ENCODE measurements around the gene SBF2.

The SBF2 gene

GRCh38 chr11:10317151-10317755 is 23.2 kb upstream of the SBF2 start:
- Histone ChIP-seq H3K79me2 (ENCODE audit: control insufficient read depth, low read length) (no peaks in the 10 kb centered on the region), H3K4me1 (ENCODE audit: control insufficient read depth, low read length) (peaks cover 27% of the 10 kb centered on the region), H3K9me2 (replicated peaks; ENCODE audit: control insufficient read depth, low read length) (no peaks in the 10 kb centered on the region), H4K20me1 (ENCODE audit: control insufficient read depth, insufficient read depth, low read depth, low read length) (no peaks in the 10 kb centered on the region), H3K4me2 (ENCODE audit: low read length) (peak overlapping the region; percentile 20; the same call in 1 of the 2 replicates), H3K4me3 (ENCODE audit: low read length) (no peak overlapping the region), H3K9me3 (ENCODE audit: control insufficient read depth, insufficient read depth, low read length) (no peaks in the 10 kb centered on the region), H3K27me3 (ENCODE audit: control insufficient read depth, low read length) (no peaks in the 10 kb centered on the region), H3K27ac (ENCODE audit: low read depth, low read length) (no peak overlapping the region), H3K36me3 (ENCODE audit: control insufficient read depth, low read length) (peaks cover 3% of the 10 kb centered on the region; the same call in 1 of the 2 replicates), H3F3A (ENCODE audit: control insufficient read depth, insufficient read depth) (no peaks in the 10 kb centered on the region; the same call in 1 of the 2 replicates)
- TF ChIP-seq, protein P1, sequence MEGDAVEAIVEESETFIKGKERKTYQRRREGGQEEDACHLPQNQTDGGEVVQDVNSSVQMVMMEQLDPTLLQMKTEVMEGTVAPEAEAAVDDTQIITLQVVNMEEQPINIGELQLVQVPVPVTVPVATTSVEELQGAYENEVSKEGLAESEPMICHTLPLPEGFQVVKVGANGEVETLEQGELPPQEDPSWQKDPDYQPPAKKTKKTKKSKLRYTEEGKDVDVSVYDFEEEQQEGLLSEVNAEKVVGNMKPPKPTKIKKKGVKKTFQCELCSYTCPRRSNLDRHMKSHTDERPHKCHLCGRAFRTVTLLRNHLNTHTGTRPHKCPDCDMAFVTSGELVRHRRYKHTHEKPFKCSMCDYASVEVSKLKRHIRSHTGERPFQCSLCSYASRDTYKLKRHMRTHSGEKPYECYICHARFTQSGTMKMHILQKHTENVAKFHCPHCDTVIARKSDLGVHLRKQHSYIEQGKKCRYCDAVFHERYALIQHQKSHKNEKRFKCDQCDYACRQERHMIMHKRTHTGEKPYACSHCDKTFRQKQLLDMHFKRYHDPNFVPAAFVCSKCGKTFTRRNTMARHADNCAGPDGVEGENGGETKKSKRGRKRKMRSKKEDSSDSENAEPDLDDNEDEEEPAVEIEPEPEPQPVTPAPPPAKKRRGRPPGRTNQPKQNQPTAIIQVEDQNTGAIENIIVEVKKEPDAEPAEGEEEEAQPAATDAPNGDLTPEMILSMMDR (IDR thresholded peaks at IDR 0.05; ENCODE audit: low read depth, low read length, poor library complexity, severe bottlenecking), result no peak
- TF ChIP-seq EZH2phosphoT487 (IDR thresholded peaks at IDR 0.05; ENCODE audit: borderline replicate concordance, low read length), result no peak

GRCh38 chr11:10315083-10315482 is 21.1 kb upstream of the SBF2 start:
- TF ChIP-seq EZH2phosphoT487 (IDR thresholded peaks at IDR 0.05; ENCODE audit: borderline replicate concordance, low read length), result no peak
- TF ChIP-seq, protein P1 (IDR thresholded peaks at IDR 0.05; ENCODE audit: low read depth, low read length, poor library complexity, severe bottlenecking), result no peak
- H3F3A ChIP-seq (ENCODE audit: control insufficient read depth, insufficient read depth), result no peaks in the 10 kb centered on the region; the same call in 1 of the 2 replicates
- H3K79me2 ChIP-seq (ENCODE audit: control insufficient read depth, low read length), result no peaks in the 10 kb centered on the region
- H4K20me1 ChIP-seq (ENCODE audit: control insufficient read depth, insufficient read depth, low read depth, low read length), result no peaks in the 10 kb centered on the region
- no peaks in the 10 kb centered on the region for H3K9me2 ChIP-seq (replicated peaks; ENCODE audit: control insufficient read depth, low read length)
- H3K4me3 ChIP-seq (ENCODE audit: low read length), result no peak overlapping the region; the same call in 1 of the 2 replicates
- H3K4me1 ChIP-seq (ENCODE audit: control insufficient read depth, low read length), result peaks cover 34% of the 10 kb centered on the region
- H3K9me3 ChIP-seq (ENCODE audit: control insufficient read depth, insufficient read depth, low read length), result no peaks in the 10 kb centered on the region
- no peak overlapping the region for H3K27ac ChIP-seq (ENCODE audit: low read depth, low read length)
- H3K36me3 ChIP-seq (ENCODE audit: control insufficient read depth, low read length), result peaks cover 3% of the 10 kb centered on the region; the same call in 1 of the 2 replicates
- H3K4me2 ChIP-seq (ENCODE audit: low read length), result peak overlapping the region; percentile 61
- no peaks in the 10 kb centered on the region for H3K27me3 ChIP-seq (ENCODE audit: control insufficient read depth, low read length)

GRCh38 chr11:10314199-10315072 is 20.4 kb upstream of the SBF2 start:
- no peaks in the 10 kb centered on the region for H4K20me1 ChIP-seq (ENCODE audit: control insufficient read depth, insufficient read depth, low read depth, low read length)
- TF ChIP-seq, protein P1 (IDR thresholded peaks at IDR 0.05; ENCODE audit: low read depth, low read length, poor library complexity, severe bottlenecking), result no peak
- no peak for TF ChIP-seq EZH2phosphoT487 (IDR thresholded peaks at IDR 0.05; ENCODE audit: borderline replicate concordance, low read length)
- no peaks in the 10 kb centered on the region for H3K9me2 ChIP-seq (replicated peaks; ENCODE audit: control insufficient read depth, low read length)
- H3K79me2 ChIP-seq (ENCODE audit: control insufficient read depth, low read length), result no peaks in the 10 kb centered on the region
- peaks cover 3% of the 10 kb centered on the region; the same call in 1 of the 2 replicates for H3K36me3 ChIP-seq (ENCODE audit: control insufficient read depth, low read length)
- H3F3A ChIP-seq (ENCODE audit: control insufficient read depth, insufficient read depth), result no peaks in the 10 kb centered on the region; the same call in 1 of the 2 replicates
- no peaks in the 10 kb centered on the region for H3K27me3 ChIP-seq (ENCODE audit: control insufficient read depth, low read length)
- no peaks in the 10 kb centered on the region for H3K9me3 ChIP-seq (ENCODE audit: control insufficient read depth, insufficient read depth, low read length)
- peaks cover 39% of the 10 kb centered on the region for H3K4me1 ChIP-seq (ENCODE audit: control insufficient read depth, low read length)
- H3K4me3 ChIP-seq (ENCODE audit: low read length), result peak overlapping the region; percentile 60
- no peak overlapping the region for H3K27ac ChIP-seq (ENCODE audit: low read depth, low read length)
- peak overlapping the region; percentile 61 for H3K4me2 ChIP-seq (ENCODE audit: low read length)
